Vagina (tissue), 2 donors: ENCODE data around the gene CCDC47.

Experiments used
- CTCF ChIP-seq, 3 experiments: fragments of 450-650 bp in 2 of 3; fragments of 200-600 bp in 1 of 3; sonication (generic) in 1 of 3; IDR thresholded peaks; one replicate each; pipeline ENCODE4 v1.5.1; 2017 to 2019; ENCODE audit warnings: antibody characterized with exemption in 3 of 3, mild to moderate bottlenecking in 2 of 3, moderate library complexity in 2 of 3
- POLR2A ChIP-seq, 2 donors: fragments of 450-650 bp; IDR thresholded peaks; one replicate each; pipeline ENCODE4 v1.6.1; 2017; ENCODE audit warnings: antibody characterized with exemption in 2 of 2, mild to moderate bottlenecking in 2 of 2, moderate library complexity in 2 of 2
- POLR2AphosphoS5 ChIP-seq, 2 donors: sonication (generic); formaldehyde crosslinking; IDR thresholded peaks; one replicate each; pipeline ENCODE4 v1.9.0; 2017; ENCODE audit warnings: antibody characterized with exemption in 2 of 2, mild to moderate bottlenecking in 2 of 2, low read depth in 1 of 2; ENCODE audit not compliant: insufficient read depth in 1 of 2

- TF ChIP-seq CTCF (IDR thresholded peaks at IDR 0.05) (no peak), POLR2A (IDR thresholded peaks at IDR 0.05) (no peak), POLR2AphosphoS5 (IDR thresholded peaks at IDR 0.05; ENCODE audit: insufficient read depth in 1 of 2, low read depth in 1 of 2) (no peak)
These were observed 12.4 kb downstream of the CCDC47 start for GRCh38 chr17:63760771-63761539.
